ENCODE data around the gene SORCS2.
"Not testable (repeated sequence)": the region's sequence is repeated elsewhere in the genome, so short reads cannot be mapped to it uniquely, and the experiment has no call there.

The SORCS2 gene

DNA sequence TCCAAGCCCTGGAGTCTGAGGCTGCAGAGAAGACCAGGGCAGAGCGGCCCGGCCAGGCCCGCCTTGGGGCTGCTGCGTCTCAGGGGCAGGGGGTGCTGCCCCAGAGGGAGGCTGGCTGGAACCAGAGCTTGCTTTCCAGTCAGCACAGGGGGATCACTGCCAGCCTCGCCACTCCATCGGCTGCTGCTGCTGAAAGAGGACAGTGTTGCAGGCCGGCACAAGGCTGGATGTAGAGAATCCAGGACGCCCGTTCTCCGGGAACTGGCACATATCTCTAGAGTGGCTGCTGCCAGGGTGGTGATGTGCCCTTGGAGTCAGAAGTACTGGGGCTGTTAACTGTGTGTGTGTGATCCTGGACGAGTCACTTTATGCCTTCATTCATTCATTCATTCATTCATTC is 31.9 kb upstream of the SORCS2 start:
- no peak for DNase-seq (ENCODE audit: low read depth in 2 of 2)

DNA sequence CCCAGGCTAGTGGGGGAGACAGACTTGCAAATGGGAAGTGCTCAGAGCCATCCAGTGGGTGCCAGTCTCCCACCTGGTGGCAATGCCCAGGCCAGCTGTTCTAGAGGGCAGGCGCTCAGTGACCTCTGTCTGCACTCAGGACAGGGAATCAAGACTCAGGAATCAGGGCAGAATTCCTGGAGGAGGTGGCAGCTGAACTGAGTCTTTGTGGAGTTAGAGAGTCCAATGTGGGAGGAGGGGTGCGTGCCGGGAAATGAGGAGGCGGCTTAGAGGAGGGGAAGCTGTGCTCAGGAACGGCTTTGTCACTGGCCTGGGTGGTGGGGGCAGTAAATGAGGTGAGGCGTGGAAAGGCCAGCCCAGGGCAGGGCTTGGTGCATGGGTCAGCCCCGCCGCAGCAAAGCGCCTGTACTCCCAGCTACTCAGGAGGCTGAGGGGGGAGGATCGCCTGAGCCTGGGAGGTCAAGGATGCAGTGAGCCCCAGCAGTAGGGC is 31.3 kb upstream of the SORCS2 start:
- no peak for DNase-seq (ENCODE audit: low read depth in 2 of 2)

DNA sequence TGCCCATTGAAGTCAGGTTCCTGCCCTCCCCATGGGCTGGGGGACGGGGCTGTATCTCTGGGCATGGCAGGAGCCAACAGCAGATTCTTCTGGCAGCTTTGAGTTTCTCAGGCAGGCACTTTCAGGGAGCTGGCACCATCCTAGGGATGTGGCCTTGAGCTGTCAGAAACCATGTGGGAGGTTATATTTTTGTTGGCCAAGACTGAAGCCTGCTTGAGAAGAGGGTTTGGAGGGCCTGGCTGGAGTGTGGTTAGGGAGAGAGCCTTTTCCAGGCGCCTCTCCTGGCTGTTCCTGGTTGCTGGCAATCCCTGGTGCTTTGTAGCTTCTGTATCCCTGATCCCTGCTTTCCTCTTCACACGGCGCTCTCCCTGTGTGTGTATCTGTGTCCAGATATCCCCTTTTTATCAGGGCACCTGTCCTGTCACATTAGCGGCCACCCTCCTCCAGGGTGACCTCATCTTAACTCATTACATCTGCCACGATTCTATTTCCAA is 30.6 kb upstream of the SORCS2 start:
- DNase-seq (ENCODE audit: low read depth in 2 of 2) = no peak

DNA sequence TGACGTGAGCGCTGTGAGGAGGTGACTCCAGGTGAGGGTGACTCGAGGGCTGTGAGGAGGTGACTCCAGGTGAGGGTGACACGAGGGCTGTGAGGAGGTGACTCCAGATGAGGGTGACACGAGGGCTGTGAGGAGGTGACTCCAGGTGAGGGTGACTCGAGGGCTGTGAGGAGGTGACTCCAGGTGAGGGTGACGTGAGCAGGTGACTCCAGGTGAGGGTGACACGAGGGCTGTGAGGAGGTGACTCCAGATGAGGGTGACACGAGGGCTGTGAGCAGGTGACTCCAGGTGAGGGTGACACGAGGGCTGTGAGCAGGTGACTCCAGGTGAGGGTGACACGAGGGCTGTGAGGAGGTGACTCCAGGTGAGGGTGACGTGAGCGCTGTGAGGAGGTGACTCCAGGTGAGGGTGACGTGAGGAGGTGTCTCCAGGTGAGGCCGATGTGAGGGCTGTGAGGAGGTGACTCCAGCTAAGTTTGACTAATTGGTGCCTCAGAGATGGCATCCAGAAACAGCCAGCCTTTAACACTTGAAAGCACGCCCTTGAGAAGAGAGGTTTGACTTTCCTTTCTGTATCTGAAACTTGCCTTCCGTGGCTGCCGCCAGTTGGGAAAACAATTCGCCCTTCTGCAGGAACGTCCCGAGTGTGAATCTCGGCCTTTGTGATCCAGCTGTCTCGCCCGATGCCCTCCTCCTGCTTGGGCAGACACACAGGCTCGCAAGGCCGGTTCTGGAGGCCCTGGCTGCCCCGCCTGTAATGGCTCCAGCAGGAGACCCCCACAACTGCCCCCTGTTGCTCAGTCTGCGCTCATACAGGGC is 27.1 kb upstream of the SORCS2 start:
- not testable (repeated sequence) for DNase-seq (ENCODE audit: low read depth in 2 of 2)

DNA sequence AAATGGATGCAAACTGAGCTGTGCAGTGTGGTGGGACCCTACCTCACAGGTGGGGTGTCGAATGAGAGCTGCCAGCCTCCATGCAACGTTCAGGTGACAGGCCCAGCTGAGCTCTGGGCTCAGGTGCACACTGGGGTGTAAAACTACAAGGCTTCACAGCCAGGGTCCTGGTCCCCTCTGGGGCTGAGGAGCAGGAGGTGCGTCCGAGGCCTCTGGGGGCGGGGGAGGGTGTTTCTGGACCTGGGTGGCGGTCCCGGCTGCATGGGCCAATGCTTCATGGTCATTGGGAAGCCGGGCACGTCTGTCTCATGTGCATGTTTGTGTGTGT is 26.5 kb upstream of the SORCS2 start:
- DNase-seq (ENCODE audit: low read depth in 2 of 2) = no peak

DNA sequence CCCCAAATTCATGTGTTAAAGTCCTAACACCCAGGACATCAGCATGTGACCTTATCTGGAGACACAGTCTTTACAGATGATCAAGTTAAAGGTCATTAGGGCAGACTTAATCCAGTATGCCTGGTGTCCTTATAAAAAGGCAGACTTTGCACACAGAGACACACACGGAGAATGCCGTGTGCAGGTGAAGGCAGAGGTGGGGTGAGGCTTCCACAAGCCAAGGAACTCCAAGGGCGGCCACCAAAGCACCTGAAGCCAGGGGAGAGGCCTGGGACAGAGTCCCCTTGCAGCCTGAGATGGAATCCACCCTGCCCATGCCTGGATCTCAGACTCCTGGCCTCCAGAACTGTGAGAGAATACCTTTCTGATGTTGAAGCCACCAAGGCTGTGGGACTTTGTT is 26.1 kb upstream of the SORCS2 start:
- no peak for DNase-seq (ENCODE audit: low read depth in 2 of 2)

DNA sequence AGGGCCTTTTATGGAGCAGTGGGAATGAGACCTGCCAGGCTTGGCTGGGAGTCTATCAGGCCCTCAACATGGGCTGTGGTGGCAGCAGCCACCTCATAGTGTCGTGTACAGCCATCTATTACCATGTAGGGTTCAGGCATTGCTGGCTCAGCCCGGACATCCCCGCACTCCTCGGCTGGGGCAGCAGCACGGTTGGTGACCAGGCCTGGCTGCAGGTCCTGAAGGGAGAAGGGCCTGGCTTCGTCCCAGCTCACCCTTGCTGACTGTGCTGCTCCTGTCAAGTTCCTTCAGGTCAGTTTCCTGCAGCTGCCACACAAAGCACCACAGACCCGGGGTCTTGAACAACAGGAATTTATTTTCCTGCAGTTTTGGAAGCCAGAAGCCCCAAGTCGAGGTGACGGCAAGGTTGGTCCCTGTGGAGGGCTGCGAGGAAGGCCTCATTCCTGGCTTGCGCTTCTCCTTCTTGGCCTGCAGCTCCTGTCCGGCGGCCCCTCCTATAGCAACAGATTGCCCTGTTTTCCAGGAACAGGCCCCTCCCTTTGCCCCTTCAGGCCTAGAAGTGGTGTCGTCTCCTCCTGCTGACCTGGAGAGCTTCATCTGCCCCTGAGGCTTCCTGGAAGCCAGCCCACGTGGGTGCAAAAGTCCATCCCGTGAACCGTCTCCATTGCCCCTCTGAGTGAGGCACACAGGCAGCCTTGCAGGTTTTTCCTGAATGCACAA is 25.2 kb upstream of the SORCS2 start:
- no peak for DNase-seq (ENCODE audit: low read depth in 2 of 2)

DNA sequence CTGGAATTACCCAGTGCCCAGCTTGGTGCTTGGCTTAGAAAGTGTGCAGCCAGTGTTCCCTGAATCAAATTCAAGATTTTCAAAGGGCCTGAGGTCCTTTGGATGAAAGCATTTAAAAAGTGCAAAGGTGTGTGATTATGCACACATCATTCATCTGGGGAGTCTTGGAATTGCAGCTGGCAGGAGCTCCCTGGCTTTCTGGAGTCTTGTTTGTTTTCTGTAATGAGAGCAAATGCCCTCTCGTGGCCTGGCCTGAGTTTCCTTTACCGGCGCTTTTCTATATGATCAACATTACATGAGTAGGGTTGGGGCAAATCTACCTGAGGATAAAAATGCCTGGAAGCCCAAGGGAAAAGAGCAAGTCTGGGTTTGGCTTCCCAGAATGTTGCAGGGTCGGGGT is 24.6 kb upstream of the SORCS2 start:
- no peak for DNase-seq (ENCODE audit: low read depth in 2 of 2)

DNA sequence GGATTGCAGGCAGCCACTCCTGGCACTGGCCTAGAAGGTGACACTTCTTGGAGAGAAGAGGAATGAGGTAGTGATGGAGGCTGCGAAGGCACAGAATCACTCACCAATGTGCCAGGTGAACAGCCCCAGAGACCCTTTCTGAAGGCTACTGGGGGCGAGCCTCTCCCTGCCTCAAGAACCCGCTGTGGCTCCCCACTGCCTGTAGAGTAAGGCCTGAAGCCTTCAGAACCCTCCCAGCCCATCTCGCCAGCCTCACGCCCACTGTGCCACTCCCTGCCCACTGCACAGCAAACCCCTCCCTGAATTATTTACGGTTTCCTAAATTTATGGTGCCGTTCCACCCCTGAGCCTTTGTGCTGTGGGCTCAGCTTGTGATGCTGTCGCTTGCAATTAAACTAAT is 24.2 kb upstream of the SORCS2 start:
- DNase-seq (ENCODE audit: low read depth in 2 of 2) = no peak

DNA sequence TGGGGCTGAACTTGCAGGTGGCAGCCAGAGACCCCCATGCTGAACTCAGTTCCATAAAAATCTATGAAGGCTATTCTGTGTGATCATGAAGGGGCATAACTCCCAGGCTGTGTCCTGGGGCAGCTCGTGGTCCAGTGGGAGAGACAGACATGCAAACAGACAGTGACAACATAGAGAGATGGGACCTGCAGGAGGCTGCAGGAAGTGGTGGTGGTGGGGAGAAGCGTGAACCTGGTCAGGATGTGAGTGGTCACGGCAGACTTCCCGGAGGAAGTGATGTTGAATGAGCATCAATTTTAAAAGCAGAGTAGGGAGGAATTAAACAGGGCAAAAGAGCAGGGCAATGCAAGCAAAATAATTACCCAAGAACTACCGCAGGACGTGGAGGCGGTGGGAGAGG is 23.2 kb upstream of the SORCS2 start:
- DNase-seq (ENCODE audit: low read depth in 2 of 2) = no peak

DNA sequence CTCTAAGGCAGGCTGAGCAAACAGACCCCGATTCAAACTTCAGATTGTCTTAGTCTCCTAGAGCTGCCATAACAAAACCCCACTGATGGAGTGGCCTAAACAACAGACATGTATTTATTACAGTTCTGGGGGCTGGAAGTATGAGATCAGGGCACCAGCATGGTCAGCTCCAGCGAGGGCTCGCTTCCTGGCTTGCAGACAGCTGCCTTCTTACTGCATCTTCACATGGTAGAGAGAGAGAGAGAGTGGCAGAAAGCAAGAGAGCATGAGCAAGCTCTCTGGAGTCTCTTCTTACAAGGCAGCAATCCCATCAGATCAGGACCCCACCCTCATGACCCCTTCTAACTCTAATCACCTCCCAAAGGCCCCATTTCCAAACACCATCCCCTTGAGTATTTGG is 22.3 kb upstream of the SORCS2 start:
- no peak for DNase-seq (ENCODE audit: low read depth in 2 of 2)

DNA sequence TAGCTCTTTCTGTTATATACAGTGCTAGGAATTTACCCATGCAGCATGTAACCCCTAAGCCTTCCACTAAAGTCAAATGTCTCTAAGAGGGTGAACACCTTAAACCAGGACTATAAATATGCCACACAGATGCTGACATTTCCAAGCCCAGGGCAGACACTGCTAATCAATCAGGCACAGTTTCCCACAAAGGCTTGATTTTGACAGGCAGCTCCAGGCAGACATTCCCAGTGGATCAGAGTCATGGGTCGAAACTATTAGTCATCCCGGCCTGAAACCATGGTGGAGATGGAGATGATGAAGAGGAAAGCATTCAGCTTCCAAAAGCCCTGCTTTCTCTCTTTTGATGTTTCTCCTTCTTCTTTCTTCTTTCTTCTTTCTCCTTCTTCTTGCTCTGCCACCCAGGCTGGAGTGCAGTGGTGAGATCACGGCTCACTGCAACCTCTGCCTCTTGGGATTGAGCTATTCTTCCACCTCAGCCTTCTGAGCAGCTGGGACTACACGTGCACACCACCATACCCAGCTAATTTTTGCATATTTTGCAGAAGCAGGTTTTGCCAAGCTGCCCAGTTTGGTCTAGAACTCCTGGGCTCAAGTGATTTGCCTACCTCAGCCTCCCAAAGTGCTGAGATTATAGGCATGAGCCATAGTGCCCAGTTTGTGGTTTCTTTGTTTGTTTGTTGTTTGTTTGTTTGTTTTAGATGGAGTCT is 21.0 kb upstream of the SORCS2 start:
- DNase-seq (ENCODE audit: low read depth in 2 of 2) = no peak

DNA sequence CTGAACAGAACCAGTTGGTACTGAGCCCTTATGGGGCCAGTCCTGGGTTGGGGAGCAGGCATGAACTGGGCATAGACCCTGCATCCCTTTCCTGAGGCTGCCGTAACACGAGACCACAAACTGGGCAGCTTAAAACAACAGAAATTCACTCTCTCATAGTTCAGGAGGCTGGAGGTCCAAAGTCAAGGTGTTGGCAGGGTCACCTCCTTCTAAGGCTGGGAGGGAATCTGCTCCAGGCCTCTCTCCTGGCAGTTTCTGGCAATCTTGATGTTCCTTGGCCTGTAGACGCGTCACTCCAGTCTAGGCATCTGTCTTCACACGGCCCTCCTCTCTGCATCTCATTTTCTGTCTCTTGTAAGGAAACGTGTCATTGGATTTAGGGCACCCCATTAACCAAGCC is 19.8 kb upstream of the SORCS2 start:
- no peak for DNase-seq (ENCODE audit: low read depth in 2 of 2)

DNA sequence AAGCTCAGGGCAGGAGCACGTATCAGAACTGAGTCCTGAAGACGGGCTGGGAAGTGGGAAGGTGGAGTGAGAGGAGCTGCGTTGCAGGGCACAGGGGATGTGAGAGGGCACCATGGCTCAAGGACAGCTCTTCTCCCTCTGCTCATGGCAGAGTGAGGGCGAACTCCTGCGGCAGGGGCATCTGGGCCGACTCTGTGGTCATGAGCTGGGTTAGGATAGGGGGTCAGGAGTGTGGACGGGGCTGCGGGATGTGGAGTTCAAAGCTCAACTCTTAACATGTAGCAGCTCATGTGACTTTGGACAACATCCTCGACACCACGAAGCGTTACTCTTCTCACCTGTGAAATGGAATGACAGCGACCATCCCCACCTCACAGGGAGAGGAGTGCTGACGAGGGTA is 19.4 kb upstream of the SORCS2 start:
- no peak for DNase-seq (ENCODE audit: low read depth in 2 of 2)

DNA sequence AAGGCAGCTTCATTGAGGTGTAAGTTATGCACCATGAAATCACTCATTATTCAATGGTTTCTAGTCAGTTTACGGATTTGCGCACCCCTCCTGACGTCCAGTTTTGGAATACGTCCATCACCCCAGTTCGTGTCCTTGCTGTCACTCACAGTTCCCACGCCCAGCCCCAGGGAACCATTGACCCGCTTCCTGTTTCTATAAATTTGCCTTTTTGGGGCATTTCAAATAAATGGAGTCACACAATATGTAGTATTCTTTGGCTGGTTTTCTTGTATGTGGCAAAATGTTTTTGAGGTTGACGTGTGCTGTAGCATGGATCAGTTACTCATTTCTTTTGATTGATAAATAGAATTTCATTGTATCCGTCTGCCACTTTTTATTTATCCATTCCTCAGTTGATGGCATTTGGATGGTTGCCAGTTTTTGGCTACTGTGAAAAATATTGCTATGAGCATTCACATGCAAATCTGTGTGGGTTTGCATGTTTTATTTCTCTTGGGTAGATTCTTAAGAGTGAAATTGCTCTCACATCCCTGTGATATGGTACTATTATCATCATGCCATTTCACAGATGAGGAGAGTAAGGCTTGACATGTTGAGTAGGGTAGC is 18.4 kb upstream of the SORCS2 start:
- no peak for DNase-seq (ENCODE audit: low read depth in 2 of 2)

DNA sequence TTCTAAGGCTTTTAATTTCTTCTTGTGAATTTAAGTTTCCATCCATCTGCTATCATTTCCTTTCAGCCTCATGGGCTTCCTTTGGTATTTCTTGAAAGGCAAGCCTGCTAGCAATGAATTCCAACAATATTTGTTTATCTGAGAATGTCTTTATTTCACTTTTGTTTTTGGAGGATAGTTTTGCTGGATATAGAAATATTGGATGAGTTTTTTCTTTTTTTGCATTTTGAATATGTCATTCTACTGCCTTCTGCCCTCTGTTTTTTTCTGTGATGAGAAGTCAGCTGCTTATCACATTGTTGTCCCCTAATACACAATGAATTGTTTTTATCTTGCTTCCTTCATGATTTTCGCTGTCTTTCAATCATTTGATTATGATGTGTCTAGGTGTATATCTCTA is 13.2 kb upstream of the SORCS2 start:
- DNase-seq (ENCODE audit: low read depth in 2 of 2) = no peak

DNA sequence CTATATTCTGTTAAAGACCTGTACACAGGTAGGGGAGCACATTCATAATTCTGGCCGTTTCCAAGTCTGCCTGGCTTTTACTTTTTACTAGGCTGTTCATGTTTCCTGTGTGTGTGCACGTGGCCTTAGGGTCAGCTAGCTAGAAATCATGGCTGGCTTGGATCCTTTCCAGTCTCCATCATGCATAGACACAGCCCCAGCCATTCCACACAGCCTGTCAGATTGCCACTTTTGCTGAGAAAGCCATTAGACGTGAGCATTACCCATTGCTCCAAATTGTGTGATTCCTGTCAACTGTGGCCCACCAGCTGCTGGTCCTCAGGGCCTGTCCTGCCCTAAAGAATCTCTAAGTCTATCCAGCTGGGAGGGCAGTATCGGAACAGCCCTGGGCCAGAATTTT is 11.4 kb upstream of the SORCS2 start:
- DNase-seq (ENCODE audit: low read depth in 2 of 2) = no peak

DNA sequence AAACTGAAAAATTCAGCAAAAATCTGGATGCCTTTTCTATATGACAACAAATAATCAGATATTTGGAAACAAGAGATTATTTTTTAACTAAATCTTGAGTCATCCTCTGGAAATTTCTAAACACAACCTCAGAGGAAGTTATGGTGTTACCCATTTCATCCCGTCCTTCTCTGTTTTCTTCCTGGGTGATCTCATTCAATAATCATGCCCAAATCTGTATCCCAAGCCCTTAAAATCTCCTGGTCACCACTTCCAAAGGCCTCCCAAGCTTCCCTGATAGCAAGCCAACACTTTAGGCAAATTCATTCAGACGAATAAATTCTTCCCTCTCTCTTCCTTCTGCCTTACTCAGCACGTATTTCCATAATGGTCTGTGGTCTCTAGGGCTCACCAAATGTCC is 9.7 kb upstream of the SORCS2 start:
- DNase-seq (ENCODE audit: low read depth in 2 of 2) = no peak

DNA sequence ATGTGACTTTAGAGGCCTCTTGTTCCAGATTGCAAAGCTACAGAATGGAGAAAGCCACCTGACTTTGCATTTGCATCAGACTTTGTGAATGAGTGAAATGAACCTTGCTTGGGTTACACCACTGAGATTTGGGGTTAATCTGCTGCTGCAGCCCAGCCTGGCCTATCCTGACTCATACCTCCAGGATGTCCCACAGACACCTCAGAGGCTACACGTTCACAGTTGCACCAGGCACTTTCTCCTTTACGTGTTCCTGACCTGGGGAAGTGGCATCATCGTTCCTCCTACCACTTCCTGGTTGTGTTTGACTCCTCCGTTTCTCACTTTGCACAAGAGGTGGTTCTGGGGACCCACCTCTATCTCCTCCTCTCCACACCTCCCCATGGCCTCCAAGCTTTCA is 9.2 kb upstream of the SORCS2 start:
- peak in 1 of 2 donors; percentile 26 for DNase-seq (ENCODE audit: low read depth in 2 of 2)

DNA sequence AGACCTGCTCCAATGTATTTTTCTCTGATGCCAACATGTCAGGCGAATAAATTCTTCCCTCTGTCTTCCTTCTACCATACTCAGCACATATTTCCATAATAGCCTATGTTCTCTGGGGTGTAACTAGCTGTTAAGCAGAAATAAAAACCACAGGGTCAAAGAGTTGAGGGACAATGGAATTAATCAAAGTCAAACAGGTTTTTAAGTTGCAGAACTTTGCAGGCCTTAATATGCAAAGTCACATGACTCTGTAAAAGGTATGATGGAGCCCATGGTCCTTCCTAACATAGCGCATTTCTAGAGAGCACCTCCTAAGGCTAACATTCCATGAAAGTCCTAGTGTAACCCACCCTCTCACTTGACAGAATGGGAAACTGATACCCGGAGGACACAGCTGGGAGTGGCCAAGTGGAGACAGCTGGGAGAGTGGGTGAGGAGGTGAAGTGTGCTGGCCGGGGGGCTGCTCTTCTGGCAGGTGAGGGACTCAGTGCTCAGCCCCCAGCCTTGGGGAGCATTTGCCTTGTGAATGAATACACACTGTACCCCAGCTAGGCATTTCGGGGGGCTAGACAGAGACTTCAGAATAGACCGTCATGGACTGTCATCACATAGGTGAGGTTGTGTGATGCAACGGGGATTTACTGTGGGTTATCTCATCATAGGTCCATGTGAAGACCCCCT is 8.4 kb upstream of the SORCS2 start:
- DNase-seq (ENCODE audit: low read depth in 2 of 2) = no peak

DNA sequence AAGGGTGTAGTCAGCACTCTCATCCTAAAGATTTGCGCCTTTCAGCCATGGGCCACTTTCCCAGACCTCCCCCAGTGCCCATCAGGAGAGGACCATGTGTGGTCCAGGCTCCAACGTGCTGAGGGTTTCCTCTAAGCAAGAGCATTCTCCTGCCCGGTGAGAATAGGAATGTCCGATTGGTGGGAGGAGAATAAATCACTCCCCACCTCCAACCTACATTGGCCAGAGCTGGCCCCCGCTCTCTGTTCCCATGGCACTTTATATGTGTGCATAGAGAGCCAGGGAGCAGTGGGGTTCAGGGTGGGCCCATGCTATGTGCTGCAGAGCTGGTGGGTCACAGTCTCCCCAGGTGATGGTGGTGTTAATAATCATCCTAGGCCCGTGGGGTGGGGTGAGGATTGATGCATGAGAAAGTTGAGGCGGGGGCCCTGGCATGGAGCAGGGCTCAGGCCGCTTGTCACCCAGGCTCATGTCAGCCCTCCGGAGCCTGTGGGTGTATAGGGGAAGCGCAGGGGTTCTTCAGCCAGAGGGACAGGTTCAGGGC is 6.8 kb upstream of the SORCS2 start:
- DNase-seq (ENCODE audit: low read depth in 2 of 2) = no peak

All from stimulated activated CD8-positive, alpha-beta memory T cell treated with anti-CD3 and anti-CD28 coated beads, Interleukin-2, amount 100 ng/mL, for 48 hours (primary cell).